Common myeloid progenitor, CD34-positive (primary cell): Measurements from ENCODE around the gene CDKL5.

Experiments used
- CTCF ChIA-PET: fragments of 350-600 bp; sonication (Branson Sonifier 250); formaldehyde crosslinking; loops from one replicate; lab custom pipeline; 2021; ENCODE audit warnings: antibody characterized with exemption; lab: Charles Lee
- POLR2A ChIA-PET: fragments of 350-600 bp; sonication (Branson Sonifier 250); formaldehyde crosslinking; loops from one replicate; lab custom pipeline; 2021; ENCODE audit warnings: antibody characterized with exemption; lab: Charles Lee
- DNase-seq, 3 donors: peaks; one replicate each; pipeline versions ENCODE4 v3.0.0 to v3.0.0-alpha.2; 2013
- H3K27ac ChIP-seq, 2 experiments: 1 replicate in 1 of 2; 2 replicates in 1 of 2; pipeline ENCODE4 v1.7.0; 2013; ENCODE audit warnings: inconsistent platforms in 2 of 2, low read length in 2 of 2, mild to moderate bottlenecking in 2 of 2, low read depth in 1 of 2, moderate library complexity in 1 of 2; ENCODE audit not compliant: severe bottlenecking in 2 of 2, insufficient read depth in 1 of 2, poor library complexity in 1 of 2
- H3K27me3 ChIP-seq, 5 experiments: replicated peaks in 2 of 5; 1 replicate in 3 of 5; 2 replicates in 2 of 5; pipeline versions ENCODE4 v1.6.1 to v1.7.0; 2013; ENCODE audit warnings: low read length in 4 of 5, mild to moderate bottlenecking in 2 of 5, moderate library complexity in 2 of 5, inconsistent platforms in 1 of 5; ENCODE audit not compliant: insufficient read depth in 5 of 5, control insufficient read depth in 4 of 5
- H3K36me3 ChIP-seq, 4 experiments: 1 replicate in 2 of 4; 2 replicates in 2 of 4; pipeline versions ENCODE4 v1.6.1 to v1.7.0; 2013; ENCODE audit warnings: low read length in 3 of 4, control low read depth in 1 of 4, mild to moderate bottlenecking in 1 of 4; ENCODE audit not compliant: control insufficient read depth in 4 of 4, insufficient read depth in 4 of 4
- H3K4me1 ChIP-seq, 4 experiments: 1 replicate in 3 of 4; 2 replicates in 1 of 4; pipeline versions ENCODE4 v1.6.1 to v1.7.1; 2013; ENCODE audit warnings: low read length in 3 of 4, mild to moderate bottlenecking in 3 of 4, control low read depth in 1 of 4, inconsistent platforms in 1 of 4, moderate library complexity in 1 of 4; ENCODE audit not compliant: control insufficient read depth in 4 of 4, insufficient read depth in 4 of 4; ENCODE audit errors: control extremely low read depth in 1 of 4
- H3K4me3 ChIP-seq, 7 experiments: 1 replicate in 4 of 7; 2 replicates in 3 of 7; pipeline versions ENCODE4 v1.5.1 to v1.7.0; 2013; ENCODE audit warnings: mild to moderate bottlenecking in 7 of 7, low read length in 6 of 7, moderate library complexity in 6 of 7, inconsistent platforms in 2 of 7, low read depth in 2 of 7, control low read depth in 1 of 7; ENCODE audit not compliant: insufficient read depth in 4 of 7, control insufficient read depth in 1 of 7; ENCODE audit errors: extremely low read depth in 1 of 7
- H3K9me3 ChIP-seq, 5 experiments: 1 replicate in 4 of 5; 2 replicates in 1 of 5; pipeline versions ENCODE4 v1.6.1 to v1.7.1; 2013; ENCODE audit warnings: low read length in 4 of 5, mild to moderate bottlenecking in 2 of 5, inconsistent platforms in 1 of 5, low read depth in 1 of 5, moderate library complexity in 1 of 5; ENCODE audit not compliant: control insufficient read depth in 4 of 5, insufficient read depth in 2 of 5; ENCODE audit errors: control extremely low read depth in 1 of 5
- WGBS: methylation state at CpG from one replicate; pipeline ENCODE4 v1.1.5; 2013; ENCODE audit not compliant: insufficient coverage; 5-methylcytosine and 5-hydroxymethylcytosine counted together

Gene CDKL5

DNA sequence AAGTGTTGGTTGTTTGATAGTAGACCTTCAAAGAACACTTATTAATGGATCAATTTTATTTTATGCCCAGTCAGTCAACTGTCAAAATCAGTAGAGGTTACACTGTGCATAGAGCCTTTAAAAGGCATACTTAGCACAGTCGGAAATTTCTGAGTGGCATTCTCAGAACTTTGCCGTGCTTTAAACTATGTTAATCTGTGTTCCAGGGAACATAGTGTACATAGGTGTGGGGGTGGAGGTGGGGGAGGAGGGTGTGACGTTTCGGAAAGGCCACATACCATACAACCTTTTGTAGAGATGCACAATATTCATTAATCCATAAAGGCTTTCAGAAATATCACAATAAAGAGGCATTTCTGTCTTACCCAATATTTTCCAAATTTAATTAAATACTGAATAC, 170.7 kb downstream of the CDKL5 start:
- DNase-seq, result no peak
- H3K36me3 ChIP-seq, result no peaks in the 10 kb centered on the region
- H3K27ac ChIP-seq, result no peak overlapping the region
- no peaks in the 10 kb centered on the region for H3K27me3 ChIP-seq
- no peaks in the 10 kb centered on the region for H3K9me3 ChIP-seq
- ChIA-PET POLR2A (no interaction called here), CTCF (no interaction called here)
- WGBS, result 85% methylated on average over 2 of the region's 4 CpGs
- no peaks in the 10 kb centered on the region for H3K4me1 ChIP-seq
- no peak overlapping the region for H3K4me3 ChIP-seq

DNA sequence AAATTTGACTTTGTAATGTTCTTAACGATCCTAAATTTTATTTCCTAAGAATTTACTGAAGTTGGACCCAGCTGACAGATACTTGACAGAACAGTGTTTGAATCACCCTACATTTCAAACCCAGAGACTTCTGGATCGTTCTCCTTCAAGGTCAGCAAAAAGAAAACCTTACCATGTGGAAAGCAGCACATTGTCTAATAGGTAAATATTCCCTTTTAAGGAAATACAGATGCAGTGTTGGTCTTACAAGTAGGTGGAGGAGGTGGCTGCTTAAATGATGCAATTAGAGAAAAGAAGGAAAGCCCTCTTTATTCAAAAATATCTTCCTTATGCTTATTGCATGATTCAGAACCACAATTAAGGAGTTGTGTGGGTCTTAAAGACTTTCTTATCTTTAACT, 173.0 kb downstream of the CDKL5 start:
- DNase-seq, result no peak
- H3K4me1 ChIP-seq, result no peaks in the 10 kb centered on the region
- WGBS, result 60% methylated on average over 1 of the region's 2 CpGs
- no peaks in the 10 kb centered on the region for H3K9me3 ChIP-seq
- CTCF ChIA-PET, result no interaction called here
- POLR2A ChIA-PET, result no interaction called here
- H3K27me3 ChIP-seq, result no peaks in the 10 kb centered on the region
- H3K4me3 ChIP-seq, result no peak overlapping the region
- no peak overlapping the region for H3K27ac ChIP-seq
- no peaks in the 10 kb centered on the region for H3K36me3 ChIP-seq

- H3K4me3 ChIP-seq, result no peak overlapping the region
- no peaks in the 10 kb centered on the region for H3K4me1 ChIP-seq
- H3K27me3 ChIP-seq, result no peaks in the 10 kb centered on the region
- no peak overlapping the region for H3K27ac ChIP-seq
- WGBS, result 95% methylated on average over 2 of the region's 4 CpGs
- peaks cover 2 to 15% (median 5%) of the 10 kb centered on the region in 4 experiments for H3K36me3 ChIP-seq
- H3K9me3 ChIP-seq, result no peaks in the 10 kb centered on the region
- DNase-seq, result no peak
- ChIA-PET CTCF (no interaction called here), POLR2A (no interaction called here)
Observed at GRCh38 chrX:18607966-18608365, 182.6 kb downstream of the CDKL5 start.

DNA sequence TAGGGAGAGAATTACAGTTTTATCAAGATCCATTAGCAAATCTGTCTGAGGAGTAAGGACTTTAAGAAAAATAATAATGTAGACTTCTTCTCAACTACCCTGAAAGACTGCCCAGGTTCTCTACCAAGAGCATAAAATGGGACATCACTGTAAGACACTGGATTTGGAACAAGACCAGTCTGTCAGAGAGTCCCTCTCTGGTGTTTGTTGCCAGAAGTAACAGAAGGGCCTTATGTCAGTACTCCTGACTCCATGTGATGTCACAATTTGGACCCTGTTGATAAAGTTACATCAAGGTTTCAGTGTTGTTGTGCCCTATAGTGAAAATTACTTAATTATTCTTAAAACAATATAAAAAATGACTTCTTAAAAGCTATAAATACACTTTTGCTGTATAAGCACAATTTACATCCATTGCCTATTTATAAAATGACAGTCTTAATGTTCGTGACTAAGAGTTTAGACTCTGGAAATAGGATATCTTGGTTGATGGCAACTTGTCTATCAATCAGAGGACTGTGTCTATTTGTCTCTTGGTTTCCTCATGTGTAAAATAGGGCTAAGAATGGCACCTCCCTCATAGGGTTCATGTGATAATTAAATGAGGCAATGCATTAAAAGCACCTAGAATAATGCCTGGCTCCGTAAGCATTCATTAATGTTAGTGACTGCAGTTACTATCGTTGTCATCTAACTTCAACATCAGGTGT, 188.7 kb downstream of the CDKL5 start:
- no peak for DNase-seq
- no peak overlapping the region for H3K4me3 ChIP-seq
- peaks cover 0 to 5% (median 2%) of the 10 kb centered on the region in 4 experiments for H3K36me3 ChIP-seq
- H3K9me3 ChIP-seq, result no peaks in the 10 kb centered on the region
- H3K27me3 ChIP-seq, result no peaks in the 10 kb centered on the region
- no peak overlapping the region for H3K27ac ChIP-seq
- ChIA-PET CTCF (no interaction called here), POLR2A (no interaction called here)
- no peaks in the 10 kb centered on the region for H3K4me1 ChIP-seq
- WGBS, result 100% methylated on average over 1 of the region's 3 CpGs

DNA sequence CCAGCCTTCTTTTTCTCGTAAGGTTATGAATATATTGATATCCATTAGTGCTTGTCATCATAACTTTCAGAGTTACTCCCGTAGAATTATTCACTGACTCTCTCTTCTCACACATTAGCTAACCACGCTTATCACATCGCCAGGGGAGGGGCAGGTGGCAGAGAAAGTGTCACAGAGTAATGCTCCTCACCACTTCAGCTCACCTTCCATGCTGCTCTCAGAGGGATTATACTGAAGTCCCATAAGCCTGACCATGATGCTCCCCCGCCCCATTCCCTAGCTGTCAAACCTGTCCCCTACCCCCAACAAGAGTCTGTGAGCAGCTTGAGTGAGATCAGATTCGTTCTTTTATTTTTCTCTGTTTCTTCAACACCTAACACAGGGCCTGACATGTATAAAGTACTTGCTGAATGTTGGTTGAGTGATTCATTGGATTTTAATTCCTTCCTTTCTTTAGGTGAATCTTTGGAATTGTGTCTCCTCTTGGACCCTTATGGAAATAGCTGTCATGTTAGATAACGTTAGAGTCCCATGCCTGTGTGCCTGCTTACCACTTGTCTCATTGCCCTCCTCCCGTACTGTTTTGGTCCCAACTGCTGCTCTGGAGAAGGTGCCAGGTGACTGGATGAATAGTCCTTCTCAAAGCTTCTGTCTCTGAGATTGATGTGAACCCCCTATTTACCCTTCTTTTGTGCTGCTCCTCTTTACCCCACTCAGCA, 191.4 kb downstream of the CDKL5 start:
- H3K4me1 ChIP-seq, result no peaks in the 10 kb centered on the region
- DNase-seq, result no peak
- H3K27ac ChIP-seq, result no peak overlapping the region
- ChIA-PET CTCF (interaction anchor here (1.0 kb wide), 1 partner anchor 11 kb away, joined by 3 read pairs; no protein-coding TSS in a partner anchor), POLR2A (no interaction called here)
- WGBS, result 89% methylated on average over 4 of the region's 8 CpGs
- no peak overlapping the region for H3K4me3 ChIP-seq
- H3K36me3 ChIP-seq, result no peaks in the 10 kb centered on the region
- no peaks in the 10 kb centered on the region for H3K9me3 ChIP-seq
- H3K27me3 ChIP-seq, result no peaks in the 10 kb centered on the region

DNA sequence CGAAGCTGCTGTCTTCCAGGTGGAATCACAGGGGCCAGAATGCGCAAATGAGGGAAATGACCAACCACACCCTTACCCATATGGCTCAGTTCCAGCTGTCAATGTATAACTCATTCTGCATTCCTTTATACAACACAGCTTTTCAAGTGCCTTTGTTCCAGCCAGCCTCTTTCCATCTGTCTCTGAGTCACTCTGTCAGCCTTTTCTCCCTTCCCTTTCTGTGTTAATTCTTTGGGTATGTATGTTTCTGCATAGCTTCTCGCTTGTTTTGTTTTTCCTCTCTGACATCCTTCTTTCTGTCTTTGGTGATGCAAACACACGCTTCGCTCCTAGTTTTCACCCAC, 192.0 kb downstream of the CDKL5 start:
- no peaks in the 10 kb centered on the region for H3K36me3 ChIP-seq
- WGBS, result 93% methylated on average over 4 of the region's 5 CpGs
- no peak overlapping the region for H3K27ac ChIP-seq
- H3K4me1 ChIP-seq, result no peaks in the 10 kb centered on the region
- no peak overlapping the region for H3K4me3 ChIP-seq
- H3K27me3 ChIP-seq, result no peaks in the 10 kb centered on the region
- H3K9me3 ChIP-seq, result no peaks in the 10 kb centered on the region
- ChIA-PET CTCF (interaction anchor here (1.0 kb wide), 1 partner anchor 11 kb away, joined by 3 read pairs; no protein-coding TSS in a partner anchor), POLR2A (no interaction called here)
- DNase-seq, result no peak

DNA sequence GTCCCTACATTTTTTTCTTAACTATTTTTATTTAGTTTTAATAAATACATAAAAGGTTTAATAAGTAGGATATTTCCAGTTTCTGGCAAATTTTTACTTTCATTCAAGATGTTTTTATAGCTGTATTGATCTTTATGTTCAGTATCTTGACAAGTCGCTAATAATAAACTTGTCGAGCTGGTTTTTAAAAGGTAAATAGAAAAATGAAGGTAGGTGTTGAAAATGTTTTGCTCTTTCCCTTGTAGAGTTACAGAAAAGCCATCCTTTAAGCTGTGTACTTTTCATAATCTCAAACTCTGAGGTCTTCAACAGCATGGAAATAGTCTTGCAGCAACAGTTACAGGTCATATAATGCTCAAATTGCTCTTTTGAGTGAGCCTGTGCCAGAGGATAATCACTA, 193.9 kb downstream of the CDKL5 start:
- no CpG with 5 or more reads among the region's 2 CpGs for WGBS
- Histone ChIP-seq H3K36me3 (no peaks in the 10 kb centered on the region), H3K27me3 (no peaks in the 10 kb centered on the region), H3K4me1 (no peaks in the 10 kb centered on the region), H3K4me3 (no peak overlapping the region), H3K27ac (no peak overlapping the region), H3K9me3 (no peaks in the 10 kb centered on the region)
- POLR2A ChIA-PET, result no interaction called here
- CTCF ChIA-PET, result no interaction called here
- DNase-seq, result no peak
